Right lung (tissue), 5 donors: Measurements from ENCODE around the gene ITPR2. TPM values are rescaled to one million over a fixed set of nuclear protein-coding genes. Genes with fewer than 3 reads are reported as not detected.
"Not testable (repeated sequence)": the region's sequence is repeated elsewhere in the genome, so short reads cannot be mapped to it uniquely, and the experiment has no call there.

Experiments used
- DNase-seq, 2 donors: peaks; one replicate each; pipeline ENCODE4 v3.0.0-alpha.2; 2013
- polyA plus RNA-seq, 5 donors: library from polyadenylated mRNA; unstranded; fragments of 120-200 nt; gene quantifications; one replicate each; pipeline versions ENCODE4 v1.2.1 to v1.2.3, GENCODE V29; 2013; ENCODE audit warnings: inconsistent platforms in 1 of 5, low replicate concordance in 1 of 5; ENCODE audit not compliant: insufficient read length in 5 of 5, insufficient read depth in 1 of 5

The ITPR2 gene
- polyA plus RNA-seq, 5 donors: 4.0 to 7.2 (median 6.9) TPM

- DNase-seq: no peak
Measured at GRCh38 chr12:26524862-26525465, 308.0 kb downstream of the ITPR2 start.

DNA sequence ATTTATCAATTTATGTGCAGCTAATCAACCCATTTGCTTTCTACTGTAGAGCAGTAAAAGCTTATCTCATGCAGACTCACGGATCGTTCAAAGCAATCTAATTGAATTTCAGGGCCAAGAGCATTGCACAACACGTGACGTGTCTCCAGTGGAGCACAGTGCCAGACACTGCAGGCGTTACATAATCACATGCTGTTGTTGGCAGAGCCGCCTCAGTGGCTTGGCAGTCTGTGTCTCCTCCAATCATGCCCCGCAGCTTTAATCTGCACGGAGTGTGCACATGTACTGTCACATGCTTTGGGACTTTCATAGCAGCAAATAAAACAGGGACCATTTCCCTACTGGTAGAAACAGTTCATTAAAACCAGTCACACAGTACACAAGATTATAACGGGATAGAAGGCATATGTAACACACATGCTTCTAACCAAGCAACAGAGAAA, 309.3 kb downstream of the ITPR2 start:
- DNase-seq: peak; percentile 91 to 95

- no peak for DNase-seq
Measured at GRCh38 chr12:26520869-26521268, 312.1 kb downstream of the ITPR2 start.

- DNase-seq: no peak
Measured at GRCh38 chr12:26520109-26520508, 312.9 kb downstream of the ITPR2 start.

GRCh38 chr12:26519462-26519861, 313.5 kb downstream of the ITPR2 start:
- DNase-seq: no peak

GRCh38 chr12:26517320-26517719, 315.7 kb downstream of the ITPR2 start:
- not testable (repeated sequence) for DNase-seq

- DNase-seq: peak; percentile 42 to 47
Measured at GRCh38 chr12:26514364-26514763, 318.6 kb downstream of the ITPR2 start.

GRCh38 chr12:26513363-26514043, 319.5 kb downstream of the ITPR2 start:
- DNase-seq: peak; percentile 16 to 29

DNA sequence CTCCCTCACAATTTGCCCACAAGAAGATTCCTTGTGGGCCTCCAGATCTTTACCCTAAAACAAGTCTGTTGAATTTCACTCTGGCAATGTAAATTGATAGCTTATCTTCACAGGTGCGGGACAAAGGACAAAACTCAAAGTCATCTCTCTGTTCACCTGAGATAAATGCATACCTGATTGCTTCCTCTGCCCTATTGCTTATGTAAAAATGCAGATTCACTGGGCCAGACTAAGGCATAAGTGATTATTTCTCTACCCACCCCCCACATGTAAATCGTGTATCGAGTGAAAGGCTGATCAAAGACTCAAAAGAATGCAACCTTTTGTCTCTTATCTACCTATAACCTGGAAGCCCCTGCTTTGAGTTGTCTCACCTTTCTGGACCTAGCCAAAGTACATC, 320.8 kb downstream of the ITPR2 start:
- DNase-seq: no peak

GRCh38 chr12:26510354-26510674, 322.7 kb downstream of the ITPR2 start:
- no peak for DNase-seq

GRCh38 chr12:26507613-26508012, 325.4 kb downstream of the ITPR2 start:
- no peak for DNase-seq

DNA sequence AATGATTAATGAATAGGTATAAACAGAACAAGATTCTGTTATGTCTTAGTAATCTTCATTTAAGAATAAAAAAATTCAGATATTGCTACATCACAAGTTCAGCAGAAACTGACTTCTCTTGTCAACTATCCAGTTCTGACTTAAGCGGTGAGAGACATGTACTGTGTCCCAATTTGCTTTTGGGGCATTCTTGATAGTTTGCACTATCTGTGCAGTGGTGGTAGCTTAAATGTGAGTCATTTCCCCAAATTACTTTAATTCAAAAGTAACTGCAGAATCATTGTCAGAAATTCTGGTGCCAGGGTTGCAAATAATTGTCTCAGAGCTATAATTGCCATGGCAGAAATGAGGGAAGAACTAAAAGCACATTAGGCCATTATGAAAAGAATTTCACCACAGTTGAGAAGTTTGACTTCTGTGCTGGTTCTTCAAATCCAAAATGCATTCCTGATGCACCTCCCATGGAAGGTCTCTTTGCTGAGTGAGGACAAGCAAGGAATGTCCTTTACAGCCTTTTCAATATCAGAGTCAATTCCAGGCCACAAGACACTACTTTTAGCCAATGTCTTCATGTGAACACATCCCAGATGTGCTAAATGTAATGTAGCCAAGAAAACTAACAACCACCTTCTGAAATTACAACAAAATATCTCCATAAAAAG, 332.9 kb downstream of the ITPR2 start:
- DNase-seq: no peak

- DNase-seq: no peak
Measured at GRCh38 chr12:26496170-26496569, 336.8 kb downstream of the ITPR2 start.

- no peak for DNase-seq
Measured at GRCh38 chr12:26493656-26494055, 339.3 kb downstream of the ITPR2 start.

GRCh38 chr12:26492406-26492805, 340.6 kb downstream of the ITPR2 start:
- DNase-seq: no peak

DNA sequence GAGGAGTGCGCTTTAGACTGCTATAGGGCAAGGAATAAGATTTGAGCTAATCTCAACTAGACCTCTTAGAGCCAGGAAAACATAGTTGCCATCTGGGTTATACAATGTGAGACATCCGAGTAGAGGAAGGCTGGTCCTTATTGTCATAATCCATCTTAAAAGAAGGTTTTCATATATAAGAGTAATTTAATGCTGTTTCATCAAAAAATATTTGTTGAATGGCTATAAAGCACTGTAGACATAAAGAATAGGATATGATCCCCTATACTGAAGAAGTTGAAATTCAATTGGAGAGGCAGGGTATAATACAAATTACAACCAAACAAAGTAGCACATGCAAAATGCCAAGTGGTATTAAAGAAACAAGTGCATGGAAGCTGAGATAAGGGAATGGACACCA, 343.1 kb downstream of the ITPR2 start:
- no peak for DNase-seq

GRCh38 chr12:26488351-26488750, 344.6 kb downstream of the ITPR2 start:
- DNase-seq: no peak

DNA sequence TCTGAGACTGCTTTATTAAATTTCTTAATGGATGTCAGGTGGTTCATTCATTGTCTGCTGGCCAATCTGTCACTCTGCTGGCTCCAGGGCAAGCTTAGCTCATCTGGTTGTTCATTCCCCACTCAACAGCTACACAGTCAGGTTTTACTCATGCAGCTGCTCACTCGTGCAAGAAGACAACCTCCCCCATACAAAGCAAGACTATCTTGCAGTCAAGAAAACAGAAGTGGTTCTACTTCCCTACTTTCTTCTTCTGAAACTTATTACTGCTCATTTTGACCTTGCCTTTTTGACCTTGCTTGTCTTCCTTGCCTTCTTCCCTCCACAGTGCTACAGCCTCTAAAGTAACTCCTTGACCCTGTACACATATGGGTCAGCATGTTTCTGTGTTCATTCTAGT, 359.7 kb downstream of the ITPR2 start:
- DNase-seq: no peak

- no peak for DNase-seq
Measured at GRCh38 chr12:26471560-26471959, 361.4 kb downstream of the ITPR2 start.

DNA sequence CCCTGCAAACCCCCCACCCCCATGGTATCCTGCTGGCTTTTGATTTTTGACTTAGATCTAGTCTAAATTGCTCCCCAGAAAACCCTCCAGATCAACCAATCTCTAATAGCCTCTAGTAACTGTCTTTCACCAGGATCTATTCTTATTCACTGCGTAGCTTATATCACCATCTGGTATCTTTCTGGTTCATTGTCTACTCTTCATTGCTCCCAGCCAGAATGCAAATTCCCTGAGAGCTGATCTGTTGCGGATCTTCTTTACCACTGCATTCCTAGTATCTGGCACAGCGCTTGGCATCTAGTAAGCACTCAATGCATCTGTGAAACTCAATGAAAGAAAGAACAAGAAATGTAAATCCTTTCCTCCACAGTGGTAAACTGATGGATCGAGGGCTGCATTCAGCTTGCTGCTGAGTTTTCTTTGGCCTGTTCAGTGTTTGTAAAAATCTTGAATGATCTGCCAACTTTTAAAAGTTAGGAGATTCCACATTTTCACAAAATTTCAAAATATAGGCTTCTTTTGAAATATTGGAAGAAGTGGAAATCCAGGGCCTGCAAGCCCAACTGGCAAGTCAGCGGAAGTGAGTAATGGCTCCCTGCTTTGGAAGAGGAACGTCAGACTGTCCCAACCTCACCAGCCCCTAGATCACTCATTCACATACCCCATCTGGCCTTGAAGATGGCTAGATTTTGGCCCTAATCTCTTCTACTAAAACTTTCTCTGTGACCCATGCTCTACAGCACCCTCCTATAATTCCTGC, 363.4 kb downstream of the ITPR2 start:
- no peak for DNase-seq

- no peak for DNase-seq
Measured at GRCh38 chr12:26467351-26467750, 365.6 kb downstream of the ITPR2 start.

DNA sequence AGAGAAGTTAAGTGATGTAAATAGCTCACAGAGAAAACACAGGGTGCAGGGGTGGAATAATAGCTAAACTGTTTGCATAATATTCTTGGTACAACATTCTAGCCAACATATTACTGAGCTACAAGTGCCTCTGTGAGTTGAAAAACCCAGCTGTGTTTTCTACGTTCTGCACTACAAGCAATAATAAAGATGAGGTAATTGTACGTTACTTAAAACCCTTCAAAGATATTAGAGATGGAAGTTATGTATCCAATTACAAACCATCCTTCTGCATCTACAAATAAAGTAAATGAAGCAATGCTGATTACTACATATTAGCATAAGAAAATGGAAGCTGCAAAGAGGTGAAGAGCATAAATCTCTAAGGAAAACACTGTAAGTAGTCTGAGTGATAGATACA, 366.3 kb downstream of the ITPR2 start:
- DNase-seq: peak in 1 of 2 donors; percentile 8
